Measurements from ENCODE around the gene MTRF1.

GRCh38 chr13:41282129-41282571, 18.8 kb upstream of the MTRF1 start:
- TF ChIP-seq POLR2A (IDR thresholded peaks at IDR 0.05) (no peak), CTCF (IDR thresholded peaks at IDR 0.05) (no peak)

Data from thyroid gland (tissue), 4 donors.